GM12878 (cell line): ENCODE data around the gene PGLYRP2. TPM values are rescaled to one million over a fixed set of nuclear protein-coding genes. Genes with fewer than 3 reads are reported as not detected.

Source experiments
- ATAC-seq: fragments of 200-7000 bp; cut with Tn5 transposase; 3 replicates; pipeline ENCODE4 v1.9.1; 2020; ENCODE audit warnings: mild to moderate bottlenecking, moderate library complexity
- BruUV-seq: library from RNA; stranded (reverse); fragments of 400-500 nt; replicated peaks from 2 replicates; lab custom pipeline; 2021; lab: Mats Ljungman, UMichigan
- CTCF ChIA-PET: fragments of 300-600 bp; sonication (Branson Sonifier 250); formaldehyde crosslinking; extraction: SDS; loops from one replicate; lab custom pipeline; 2021; ENCODE audit warnings: inconsistent platforms; lab: Yijun Ruan, JAX
- POLR2A ChIA-PET: fragments of 350-600 bp; formaldehyde crosslinking; extraction: SDS; loops from one replicate; lab custom pipeline; 2021; ENCODE audit warnings: inconsistent platforms; lab: Charles Lee
- RAD21 ChIA-PET: fragments of 300-600 bp; sonication (Branson Sonifier 250); formaldehyde crosslinking; loops from one replicate; lab custom pipeline; 2023; ENCODE audit warnings: antibody characterized with exemption; ENCODE audit not compliant: unreplicated experiment; lab: Charles Lee
- SMC1A ChIA-PET: fragments of 300-600 bp; sonication (Branson Sonifier 250); formaldehyde crosslinking; loops from one replicate; lab custom pipeline; 2023; ENCODE audit not compliant: unreplicated experiment, uncharacterized antibody; lab: Charles Lee
- DNase-seq: peaks from one replicate; pipeline ENCODE4 v3.0.0-alpha.2; 2011; ENCODE audit warnings: low read depth, low spot score
- FAIRE-seq: peaks from 3 replicates; lab custom pipeline; 2011; peaks lifted over from hg19 to GRCh38; lab: Jason Lieb, UNC
- H2AFZ ChIP-seq: 2 replicates; pipeline ENCODE4 v1.6.0; 2011; ENCODE audit warnings: low read depth, low read length, control low read depth; ENCODE audit not compliant: control insufficient read depth
- H3K27ac ChIP-seq: 2 replicates; pipeline ENCODE4 v1.5.1; 2011; ENCODE audit warnings: control low read depth; ENCODE audit not compliant: control insufficient read depth, insufficient read depth
- H3K27me3 ChIP-seq, 2 experiments: replicated peaks in 1 of 2; 2 replicates each; pipeline versions ENCODE4 v1.6.0 to v1.6.1; 2011; ENCODE audit warnings: low read length in 1 of 2; ENCODE audit not compliant: control insufficient read depth in 2 of 2, insufficient read depth in 2 of 2
- H3K36me3 ChIP-seq, 2 experiments: 2 replicates each; pipeline ENCODE4 v1.5.1; 2011; ENCODE audit warnings: low read length in 1 of 2; ENCODE audit not compliant: control insufficient read depth in 2 of 2, insufficient read depth in 2 of 2
- H3K4me1 ChIP-seq: 2 replicates; pipeline ENCODE4 v1.6.1; 2011; ENCODE audit warnings: mild to moderate bottlenecking, low read length, moderate library complexity, mixed read lengths; ENCODE audit not compliant: control insufficient read depth, insufficient read depth
- H3K4me2 ChIP-seq: 2 replicates; pipeline ENCODE4 v1.6.0; 2011; ENCODE audit warnings: control low read depth; ENCODE audit not compliant: control insufficient read depth, insufficient read depth
- H3K4me3 ChIP-seq: fragments of 200-600 bp; sonication (generic); 2 replicates; pipeline ENCODE4 v1.5.1; 2016
- H3K79me2 ChIP-seq: 2 replicates; pipeline ENCODE4 v1.6.0; 2011; ENCODE audit warnings: low read length; ENCODE audit not compliant: control insufficient read depth, insufficient read depth
- H3K9ac ChIP-seq: 2 replicates; pipeline ENCODE4 v1.8.0; 2011; ENCODE audit warnings: low read length, control low read depth, mixed read lengths; ENCODE audit not compliant: control insufficient read depth, insufficient read depth
- H3K9me3 ChIP-seq: replicated peaks from 3 replicates; pipeline ENCODE4 v1.5.1; 2011; ENCODE audit warnings: mild to moderate bottlenecking, low read length; ENCODE audit not compliant: control insufficient read depth, insufficient read depth
- H4K20me1 ChIP-seq: 2 replicates; pipeline ENCODE4 v1.6.0; 2011; ENCODE audit not compliant: control insufficient read depth, insufficient read depth
- ASH2L ChIP-seq: fragments of 300-600, 200-600 bp; sonication (generic); IDR thresholded peaks from 2 replicates; pipeline ENCODE4 v1.6.1; 2017; ENCODE audit warnings: low read depth, mild to moderate bottlenecking, borderline replicate concordance
- CBX3 ChIP-seq: fragments of 200-600 bp; sonication (generic); IDR thresholded peaks from 2 replicates; pipeline ENCODE4 v1.6.1; 2016; ENCODE audit warnings: low read depth, borderline replicate concordance
- CREB1 ChIP-seq: IDR thresholded peaks from 2 replicates; pipeline ENCODE4 v1.6.1; 2012; ENCODE audit warnings: low read depth, mild to moderate bottlenecking, inconsistent platforms
- DPF2 ChIP-seq: fragments of 450-650 bp; IDR thresholded peaks from 2 replicates; pipeline ENCODE4 v1.6.1; 2017; ENCODE audit warnings: mild to moderate bottlenecking
- EP300 ChIP-seq, 2 experiments: fragments of 150-350 bp in 1 of 2; IDR thresholded peaks; 2 replicates each; pipeline ENCODE4 v1.6.1; 2011 to 2012; ENCODE audit warnings: low read depth in 2 of 2, low read length in 2 of 2, borderline replicate concordance in 1 of 2, improper control_type of control experiment in 1 of 2, inconsistent platforms in 1 of 2; ENCODE audit not compliant: control insufficient read depth in 1 of 2
- ESRRA ChIP-seq: IDR thresholded peaks from 2 replicates; pipeline ENCODE4 v1.6.1; 2012; ENCODE audit warnings: mild to moderate bottlenecking, low read length, improper control_type of control experiment
- EZH2 ChIP-seq: IDR thresholded peaks from 2 replicates; pipeline ENCODE4 v1.6.1; 2012; ENCODE audit warnings: low read depth, mild to moderate bottlenecking, control low read depth, inconsistent platforms, low read length, borderline replicate concordance; ENCODE audit not compliant: control insufficient read depth
- IKZF1 ChIP-seq: fragments of 450-650 bp; conservative IDR thresholded peaks from 2 replicates; pipeline ENCODE4 v1.6.1; 2017; ENCODE audit warnings: antibody characterized with exemption, mild to moderate bottlenecking
- MYB ChIP-seq: fragments of 150-350 bp; IDR thresholded peaks from 2 replicates; pipeline ENCODE4 v1.6.1; 2014; ENCODE audit warnings: mild to moderate bottlenecking, low read depth, low read length, borderline replicate concordance
- NFIC ChIP-seq: IDR thresholded peaks from 2 replicates; pipeline ENCODE4 v1.6.1; 2012; ENCODE audit warnings: low read depth, mild to moderate bottlenecking, inconsistent platforms, low read length, moderate library complexity
- NRF1 ChIP-seq: conservative IDR thresholded peaks from 2 replicates; pipeline ENCODE4 v1.6.1; 2011; ENCODE audit warnings: mild to moderate bottlenecking, low read depth, low read length, improper control_type of control experiment
- POLR2AphosphoS5 ChIP-seq: IDR thresholded peaks from 2 replicates; pipeline ENCODE4 v1.6.1; 2011; ENCODE audit warnings: mild to moderate bottlenecking, low read length, inconsistent platforms
- SMAD5 ChIP-seq: IDR thresholded peaks from 2 replicates; pipeline ENCODE4 v1.6.1; 2016; ENCODE audit warnings: antibody characterized with exemption, low read depth
- SPI1 ChIP-seq: IDR thresholded peaks from 2 replicates; pipeline ENCODE4 v1.6.1; 2011; ENCODE audit warnings: low read depth, mild to moderate bottlenecking, low read length, moderate library complexity, borderline replicate concordance; ENCODE audit not compliant: insufficient read depth
- TARDBP ChIP-seq: IDR thresholded peaks from 2 replicates; pipeline ENCODE4 v1.6.1; 2016; ENCODE audit warnings: borderline replicate concordance
- TCF12 ChIP-seq: IDR thresholded peaks from 2 replicates; pipeline ENCODE4 v1.6.1; 2011; ENCODE audit warnings: low read depth, mild to moderate bottlenecking, low read length
- YBX1 ChIP-seq: fragments of 450-650 bp; IDR thresholded peaks from 2 replicates; pipeline ENCODE4 v1.6.1; 2016; ENCODE audit warnings: antibody characterized with exemption
- YY1 ChIP-seq: IDR thresholded peaks from 2 replicates; pipeline ENCODE4 v1.6.1; 2011; ENCODE audit warnings: low read depth, mild to moderate bottlenecking, low read length
- WGBS: methylation state at CpG from one replicate; pipeline ENCODE4 v1.1.6; 2016; ENCODE audit warnings: low lambda C conversion rate; ENCODE audit not compliant: insufficient replicate concordance, insufficient coverage; ENCODE audit errors: missing lambda C conversion rate; 5-methylcytosine and 5-hydroxymethylcytosine counted together
- in situ Hi-C: fragments of 300-500 bp; cut with MboI; formaldehyde crosslinking; loops from 9 replicates; pipeline ENCODE4 v1.14.3; 2018; ENCODE audit warnings: mixed read lengths
- intact Hi-C: fragments of 100-400 bp; cut with micrococcal nuclease; formaldehyde crosslinking; loops from one replicate; pipeline ENCODE4 v1.14.2; 2022; ENCODE audit not compliant: unreplicated experiment
- polyA plus RNA-seq, 11 experiments: library from polyadenylated mRNA; depleted of rRNA in 4 of 11; unstranded in 6 of 11; stranded (reverse) in 5 of 11; fragments of >200 nt; fragmentation: Nextera tagmentation in 4 of 11; fragmentation: Illumina TruSeq in 1 of 11; extraction: Ambion mirVana in 4 of 11; extraction: Trizol in 1 of 11; gene quantifications; 1 replicate in 1 of 11; 2 replicates in 10 of 11; pipeline versions ENCODE4 v1.2.1 to v1.2.3, GENCODE V29; 2011 to 2016; ENCODE audit warnings: inconsistent platforms in 2 of 11, missing spikeins in 2 of 11, low read depth in 1 of 11
- total RNA-seq, 4 experiments: library from RNA; depleted of rRNA in 3 of 4; stranded (reverse); fragments of >200 nt in 3 of 4; fragmentation: Illumina TruSeq in 1 of 4; extraction: Trizol in 1 of 4; gene quantifications; 2 replicates each; pipeline versions ENCODE4 v1.2.1 to v1.2.3, GENCODE V29; 2013 to 2021
- TF ChIP-seq, protein P1 (sequence below): IDR thresholded peaks from 2 replicates; pipeline ENCODE4 v1.6.1; 2012; ENCODE audit warnings: low read length, inconsistent platforms
- TF ChIP-seq, protein P2 (sequence below): fragments of 450-650 bp; IDR thresholded peaks from 2 replicates; pipeline ENCODE4 v1.6.1; 2016; ENCODE audit warnings: mild to moderate bottlenecking
- TF ChIP-seq, protein P3 (sequence below): IDR thresholded peaks from 2 replicates; pipeline ENCODE4 v1.6.1; 2012; ENCODE audit warnings: low read depth, low read length, improper control_type of control experiment

Gene PGLYRP2
- total and polyA plus RNA-seq, 10 of the 15 experiments (the other 5 are each of a cell fraction or from before 2014, with no cell fraction given): 0.15 to 0.48 (median 0.26) TPM; not detected in 5

DNA sequence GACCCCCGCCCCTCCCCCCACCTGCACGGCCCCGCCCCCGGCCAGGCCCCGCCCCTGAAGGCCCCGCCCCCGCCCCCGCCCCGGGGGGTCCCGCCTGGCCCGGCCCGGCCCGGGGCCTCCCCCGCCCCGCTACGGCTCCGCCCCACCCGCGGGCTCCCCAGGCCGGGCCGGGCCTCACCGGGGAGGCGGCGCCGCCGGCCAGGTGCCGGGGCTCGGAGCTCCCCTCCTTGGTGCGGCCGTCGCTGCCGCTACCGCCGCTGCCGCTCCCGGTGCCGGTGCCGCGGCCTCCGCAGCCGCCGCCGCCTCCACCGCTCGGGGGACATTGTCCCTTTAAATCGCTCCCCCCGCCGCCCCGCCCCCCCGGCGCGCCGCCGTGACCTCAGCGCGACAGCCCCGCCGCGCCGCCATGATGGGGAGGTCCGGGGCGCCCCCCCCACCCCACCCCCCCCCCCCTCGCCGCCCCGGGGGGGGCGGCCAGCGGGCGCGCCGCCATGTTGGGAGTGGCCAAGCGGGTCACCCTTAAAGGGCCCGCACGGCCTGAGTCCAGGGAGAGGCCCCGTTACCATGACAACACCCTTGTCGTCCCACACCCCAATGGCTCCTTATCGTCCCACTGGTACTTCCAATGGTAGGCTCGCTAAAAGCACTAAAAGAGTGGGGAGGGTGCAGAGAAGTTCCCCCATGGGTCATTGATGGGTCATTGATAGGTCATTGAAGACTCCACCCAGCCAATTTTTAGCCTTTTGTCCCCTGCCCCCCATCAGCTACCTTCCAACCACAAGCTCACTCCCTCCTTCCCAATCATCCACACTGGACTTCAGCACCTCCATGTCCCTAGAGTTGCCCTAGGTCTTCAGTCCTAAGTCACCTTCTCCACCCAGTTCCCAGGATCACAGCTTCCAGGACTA lies 29.4 kb downstream of the PGLYRP2 start, which contains the start of gene WIZ:
WIZ (minus strand) TSS at position 337 of the 908 bp plus-strand sequence. CDS start 1,649 bp downstream, outside the sequence.
- Histone ChIP-seq H3K4me1 (peaks cover 7% of the 10 kb centered on the region), H3K79me2 (no peaks in the 10 kb centered on the region), H4K20me1 (no peaks in the 10 kb centered on the region), H3K9ac (peak within 1 kb of the TSS; percentile 39), H3K27me3 (no peaks in the 10 kb centered on the region), H3K27ac (no peak within 1 kb of the TSS), H3K4me3 (peak within 1 kb of the TSS; percentile 69), H3K9me3 (no peaks in the 10 kb centered on the region), H2AFZ (peak within 1 kb of the TSS; percentile 44), H3K4me2 (peak within 1 kb of the TSS; percentile 89), H3K36me3 (peaks cover 9 to 13% of the 10 kb centered on the region in 2 experiments)
- WGBS: 10% methylated on average over 23 of the region's 77 CpGs
- ChIA-PET SMC1A (no interaction called here), CTCF (interaction anchor here (1.0 kb wide), 1 partner anchor 18 kb away, joined by 3 read pairs; no protein-coding TSS in a partner anchor), POLR2A (interaction anchor here (1.0 kb wide), 1 partner anchor 15 kb away, joined by 3 read pairs; the partner anchor contains the start of gene RASAL3), RAD21 (interaction anchor here (0.8 kb wide), 1 partner anchor 13 kb away, joined by 6 read pairs; no protein-coding TSS in a partner anchor)
- intact Hi-C loops (no loop called here), in situ Hi-C loops (no loop called here)
- ATAC-seq (peak; percentile 67), FAIRE-seq (no peak), DNase-seq (no peak)
- BruUV-seq: no TSS peak
- TF ChIP-seq YBX1 (no peak), POLR2AphosphoS5 (peak; percentile 31; the same call in 1 of the 2 replicates), TARDBP (peak; percentile 90), EZH2 (no peak), IKZF1 (0 out of 2 replicates have a peak, but pooled peaks have one; percentile 23), TCF12 (no peak), YY1 (peak; percentile 94), CBX3 (no peak), NFIC (no peak), ASH2L (no peak), DPF2 (no peak), NRF1 (no peak), SMAD5 (no peak), ESRRA (no peak), SPI1 (no peak), CREB1 (peak; percentile 90), MYB (no peak), EP300 (IDR thresholded peaks at IDR 0.05; ENCODE audit: borderline replicate concordance in 1 of 2, control insufficient read depth in 1 of 2, low read depth in 2 of 2, low read length in 2 of 2) (no peak)
- TF ChIP-seq, protein P1, sequence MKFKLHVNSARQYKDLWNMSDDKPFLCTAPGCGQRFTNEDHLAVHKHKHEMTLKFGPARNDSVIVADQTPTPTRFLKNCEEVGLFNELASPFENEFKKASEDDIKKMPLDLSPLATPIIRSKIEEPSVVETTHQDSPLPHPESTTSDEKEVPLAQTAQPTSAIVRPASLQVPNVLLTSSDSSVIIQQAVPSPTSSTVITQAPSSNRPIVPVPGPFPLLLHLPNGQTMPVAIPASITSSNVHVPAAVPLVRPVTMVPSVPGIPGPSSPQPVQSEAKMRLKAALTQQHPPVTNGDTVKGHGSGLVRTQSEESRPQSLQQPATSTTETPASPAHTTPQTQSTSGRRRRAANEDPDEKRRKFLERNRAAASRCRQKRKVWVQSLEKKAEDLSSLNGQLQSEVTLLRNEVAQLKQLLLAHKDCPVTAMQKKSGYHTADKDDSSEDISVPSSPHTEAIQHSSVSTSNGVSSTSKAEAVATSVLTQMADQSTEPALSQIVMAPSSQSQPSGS: no peak
- TF ChIP-seq, protein P2, sequence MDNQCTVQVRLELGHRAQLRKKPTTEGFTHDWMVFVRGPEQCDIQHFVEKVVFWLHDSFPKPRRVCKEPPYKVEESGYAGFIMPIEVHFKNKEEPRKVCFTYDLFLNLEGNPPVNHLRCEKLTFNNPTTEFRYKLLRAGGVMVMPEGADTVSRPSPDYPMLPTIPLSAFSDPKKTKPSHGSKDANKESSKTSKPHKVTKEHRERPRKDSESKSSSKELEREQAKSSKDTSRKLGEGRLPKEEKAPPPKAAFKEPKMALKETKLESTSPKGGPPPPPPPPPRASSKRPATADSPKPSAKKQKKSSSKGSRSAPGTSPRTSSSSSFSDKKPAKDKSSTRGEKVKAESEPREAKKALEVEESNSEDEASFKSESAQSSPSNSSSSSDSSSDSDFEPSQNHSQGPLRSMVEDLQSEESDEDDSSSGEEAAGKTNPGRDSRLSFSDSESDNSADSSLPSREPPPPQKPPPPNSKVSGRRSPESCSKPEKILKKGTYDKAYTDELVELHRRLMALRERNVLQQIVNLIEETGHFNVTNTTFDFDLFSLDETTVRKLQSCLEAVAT: no peak
- TF ChIP-seq, protein P3, sequence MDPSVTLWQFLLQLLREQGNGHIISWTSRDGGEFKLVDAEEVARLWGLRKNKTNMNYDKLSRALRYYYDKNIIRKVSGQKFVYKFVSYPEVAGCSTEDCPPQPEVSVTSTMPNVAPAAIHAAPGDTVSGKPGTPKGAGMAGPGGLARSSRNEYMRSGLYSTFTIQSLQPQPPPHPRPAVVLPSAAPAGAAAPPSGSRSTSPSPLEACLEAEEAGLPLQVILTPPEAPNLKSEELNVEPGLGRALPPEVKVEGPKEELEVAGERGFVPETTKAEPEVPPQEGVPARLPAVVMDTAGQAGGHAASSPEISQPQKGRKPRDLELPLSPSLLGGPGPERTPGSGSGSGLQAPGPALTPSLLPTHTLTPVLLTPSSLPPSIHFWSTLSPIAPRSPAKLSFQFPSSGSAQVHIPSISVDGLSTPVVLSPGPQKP: no peak
